HCT116 (cell line): ENCODE data around the gene PSME3IP1.

Experiments
- EGR1 ChIP-seq: IDR thresholded peaks from 2 replicates; pipeline ENCODE4 v1.6.1; 2012; ENCODE audit warnings: low read depth
- EZH2 ChIP-seq: fragments of 200-600 bp; sonication (generic); IDR thresholded peaks from 2 replicates; pipeline ENCODE4 v1.6.1; 2017; ENCODE audit warnings: antibody characterized with exemption, mixed run types
- EZH2phosphoT487 ChIP-seq: fragments of 200-600 bp; IDR thresholded peaks from 2 replicates; pipeline ENCODE4 v1.6.1; 2018; ENCODE audit warnings: antibody characterized with exemption, borderline replicate concordance
- JUND ChIP-seq: IDR thresholded peaks from 2 replicates; pipeline ENCODE4 v1.6.1; 2012
- POLR2A ChIP-seq: IDR thresholded peaks from 2 replicates; pipeline ENCODE4 v1.7.0; 2011; ENCODE audit warnings: borderline replicate concordance; ENCODE audit not compliant: insufficient read depth, insufficient read length; ENCODE audit errors: extremely low read depth
- POLR2AphosphoS5 ChIP-seq: IDR thresholded peaks from 2 replicates; pipeline ENCODE4 v1.6.1; 2011; ENCODE audit warnings: mild to moderate bottlenecking, low read depth, low read length, moderate library complexity
- SP1 ChIP-seq: IDR thresholded peaks from 2 replicates; pipeline ENCODE4 v1.6.1; 2012; ENCODE audit warnings: low read depth
- TCF7L2 ChIP-seq: IDR thresholded peaks from 2 replicates; pipeline ENCODE4 v1.7.0; 2011; ENCODE audit warnings: borderline replicate concordance, inconsistent platforms; ENCODE audit not compliant: insufficient read depth, insufficient read length; ENCODE audit errors: extremely low read depth
- YY1 ChIP-seq: IDR thresholded peaks from 2 replicates; pipeline ENCODE4 v1.6.1; 2011; ENCODE audit warnings: low read length, low read depth, moderate library complexity, mild to moderate bottlenecking; ENCODE audit not compliant: insufficient replicate concordance; ENCODE audit errors: extremely low read depth
- TF ChIP-seq, protein P1 (sequence below), 3 experiments: fragments of 200-600 bp in 1 of 3; sonication (generic) in 1 of 3; IDR thresholded peaks in 2 of 3; conservative IDR thresholded peaks in 1 of 3; 2 replicates each; pipeline ENCODE4 v1.5.1; 2012 to 2017; ENCODE audit warnings: low read depth in 2 of 3, low read length in 2 of 3, antibody characterized with exemption in 1 of 3, borderline replicate concordance in 1 of 3, control low read depth in 1 of 3, mild to moderate bottlenecking in 1 of 3, mixed read lengths in 1 of 3, mixed run types in 1 of 3, moderate library complexity in 1 of 3; ENCODE audit not compliant: insufficient read depth in 1 of 3

DNA sequence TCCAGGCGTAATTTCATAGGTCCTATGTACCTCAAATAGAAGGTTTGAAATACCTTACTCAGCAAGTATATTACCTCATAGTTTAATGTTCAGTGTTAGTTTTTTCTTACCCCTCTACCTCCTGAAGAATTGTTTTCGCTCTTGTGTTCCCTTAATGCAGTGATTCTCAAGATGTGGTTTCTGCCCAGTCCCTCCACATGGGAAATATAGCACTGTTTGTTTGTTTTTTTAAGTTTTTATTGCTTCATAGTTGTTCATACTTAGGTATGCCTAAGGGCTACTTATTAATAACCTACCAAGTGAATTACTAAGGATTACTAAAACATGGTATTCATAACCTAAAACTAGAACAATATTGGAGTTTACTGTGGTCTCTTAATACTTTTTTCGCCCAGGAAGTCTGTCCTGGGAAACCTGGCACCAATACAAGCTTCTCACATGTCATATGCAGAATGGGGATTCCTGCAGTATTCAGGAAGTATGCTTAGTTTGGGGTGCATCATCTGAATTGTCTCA lies 5.3 kb upstream of the PSME3IP1 start:
- TF ChIP-seq POLR2AphosphoS5 (no peak), EZH2phosphoT487 (no peak), POLR2A (no peak), YY1 (no peak), EZH2 (no peak), JUND (no peak), SP1 (no peak), EGR1 (no peak), TCF7L2 (no peak)
- TF ChIP-seq, protein P1, sequence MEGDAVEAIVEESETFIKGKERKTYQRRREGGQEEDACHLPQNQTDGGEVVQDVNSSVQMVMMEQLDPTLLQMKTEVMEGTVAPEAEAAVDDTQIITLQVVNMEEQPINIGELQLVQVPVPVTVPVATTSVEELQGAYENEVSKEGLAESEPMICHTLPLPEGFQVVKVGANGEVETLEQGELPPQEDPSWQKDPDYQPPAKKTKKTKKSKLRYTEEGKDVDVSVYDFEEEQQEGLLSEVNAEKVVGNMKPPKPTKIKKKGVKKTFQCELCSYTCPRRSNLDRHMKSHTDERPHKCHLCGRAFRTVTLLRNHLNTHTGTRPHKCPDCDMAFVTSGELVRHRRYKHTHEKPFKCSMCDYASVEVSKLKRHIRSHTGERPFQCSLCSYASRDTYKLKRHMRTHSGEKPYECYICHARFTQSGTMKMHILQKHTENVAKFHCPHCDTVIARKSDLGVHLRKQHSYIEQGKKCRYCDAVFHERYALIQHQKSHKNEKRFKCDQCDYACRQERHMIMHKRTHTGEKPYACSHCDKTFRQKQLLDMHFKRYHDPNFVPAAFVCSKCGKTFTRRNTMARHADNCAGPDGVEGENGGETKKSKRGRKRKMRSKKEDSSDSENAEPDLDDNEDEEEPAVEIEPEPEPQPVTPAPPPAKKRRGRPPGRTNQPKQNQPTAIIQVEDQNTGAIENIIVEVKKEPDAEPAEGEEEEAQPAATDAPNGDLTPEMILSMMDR (IDR thresholded peaks at IDR 0.05 in 2 of 3, conservative IDR thresholded peaks at IDR 0.05 in 1 of 3; ENCODE audit: borderline replicate concordance in 1 of 3, insufficient read depth in 1 of 3, low read depth in 2 of 3, low read length in 2 of 3), result no peak
